Esophagus (tissue), 2 donors: ENCODE measurements around the gene CNIH2. TPM values are rescaled to one million over a fixed set of nuclear protein-coding genes. Genes with fewer than 3 reads are reported as not detected.
A peak's percentile ranks its signal among the peaks of the same experiment; 100 is the strongest.

Experiments used
- H3K27ac ChIP-seq, 2 donors: one replicate each; pipeline ENCODE4 v1.5.1; 2013; ENCODE audit warnings: low read depth in 2 of 2, mild to moderate bottlenecking in 2 of 2, inconsistent platforms in 1 of 2, low read length in 1 of 2, moderate library complexity in 1 of 2
- H3K27me3 ChIP-seq, 2 donors: one replicate each; pipeline ENCODE4 v1.6.1; 2013; ENCODE audit warnings: low read length in 2 of 2, control low read depth in 1 of 2, mild to moderate bottlenecking in 1 of 2; ENCODE audit not compliant: insufficient read depth in 2 of 2, control insufficient read depth in 1 of 2
- H3K36me3 ChIP-seq, 2 donors: one replicate each; pipeline ENCODE4 v1.6.1; 2013; ENCODE audit warnings: low read length in 1 of 2; ENCODE audit not compliant: control insufficient read depth in 2 of 2, insufficient read depth in 2 of 2
- H3K4me1 ChIP-seq, 2 donors: one replicate each; pipeline ENCODE4 v1.6.1; 2013; ENCODE audit warnings: low read length in 1 of 2; ENCODE audit not compliant: control insufficient read depth in 2 of 2, insufficient read depth in 2 of 2
- H3K4me3 ChIP-seq, 2 donors: one replicate each; pipeline ENCODE4 v1.5.1; 2013; ENCODE audit warnings: low read length in 2 of 2, mild to moderate bottlenecking in 2 of 2, low read depth in 1 of 2, moderate library complexity in 1 of 2
- H3K9me3 ChIP-seq, 2 donors: one replicate each; pipeline ENCODE4 v1.6.1; 2013; ENCODE audit warnings: mild to moderate bottlenecking in 2 of 2, low read depth in 1 of 2, low read length in 1 of 2, moderate library complexity in 1 of 2; ENCODE audit not compliant: control insufficient read depth in 2 of 2, insufficient read depth in 1 of 2
- WGBS, 2 donors: extraction: QIAGEN DNeasy Blood & Tissue Kit; methylation state at CpG; one replicate each; pipeline ENCODE4 v1.1.7; 2013; 5-methylcytosine and 5-hydroxymethylcytosine counted together
- polyA plus RNA-seq, 2 donors: library from polyadenylated mRNA; stranded (reverse); fragments of 200-250 nt; gene quantifications; one replicate each; pipeline ENCODE4 v1.2.3, GENCODE V29; 2013
- donor health status: healthy with polysubstance abuse.
- donor health status: Bipolar disorder and iron deficiency.

CNIH2 gene
- polyA plus RNA-seq, 2 donors = 0.62 to 0.77 TPM

DNA sequence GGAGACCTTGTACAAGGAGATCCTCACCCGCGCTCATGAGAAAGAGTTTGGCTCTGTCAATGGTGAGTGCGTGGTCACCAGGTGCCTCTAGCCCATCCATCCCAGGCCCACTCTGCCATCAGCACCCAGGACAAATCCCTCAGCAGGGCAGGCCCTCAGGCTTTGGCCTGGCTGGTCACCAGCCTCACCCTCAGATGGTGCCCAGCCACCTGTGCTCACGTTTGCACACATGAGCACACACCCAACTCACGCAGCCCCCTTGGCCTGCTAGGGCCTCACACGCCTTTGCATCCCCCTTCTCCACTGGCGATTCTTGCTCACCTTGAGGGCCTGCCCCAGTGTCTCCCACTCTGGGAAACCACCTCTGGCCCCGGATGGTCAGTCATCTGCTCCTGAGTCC is 13.6 kb upstream of the CNIH2 start:
- Histone ChIP-seq H3K4me3 (no peak overlapping the region), H3K4me1 (peaks cover 3 to 11% of the 10 kb centered on the region in 2 donors), H3K27ac (no peak overlapping the region), H3K27me3 (no peaks in the 10 kb centered on the region), H3K36me3 (peaks cover 10 to 42% of the 10 kb centered on the region in 2 donors), H3K9me3 (no peaks in the 10 kb centered on the region)
- WGBS, 2 donors = 85 to 89% methylated on average over 8 of the region's 8 CpGs

DNA sequence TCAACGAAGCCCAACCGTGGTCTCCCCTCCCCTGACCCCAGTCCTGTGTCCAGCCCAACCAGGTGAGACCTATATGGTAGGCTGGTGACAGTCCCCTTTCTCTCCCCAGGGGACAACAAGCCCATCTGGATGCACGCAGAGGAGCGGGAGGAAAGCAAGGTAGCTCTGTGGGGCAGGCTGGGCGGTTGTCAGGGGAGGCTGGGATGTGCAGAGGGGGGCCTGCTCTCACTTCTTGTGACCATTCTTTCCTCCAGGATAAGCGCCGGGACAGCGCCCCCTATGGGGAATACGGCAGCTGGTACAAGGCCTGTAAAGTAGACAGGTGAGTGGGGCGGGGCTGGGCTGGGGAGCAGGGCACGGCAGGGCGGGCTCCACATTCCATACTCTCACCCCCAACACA is 13.1 kb upstream of the CNIH2 start:
- 68 to 75% methylated on average over 12 of the region's 12 CpGs for WGBS, 2 donors
- Histone ChIP-seq H3K27me3 (no peaks in the 10 kb centered on the region), H3K9me3 (no peaks in the 10 kb centered on the region), H3K27ac (no peak overlapping the region), H3K4me1 (peaks cover 3 to 11% of the 10 kb centered on the region in 2 donors), H3K36me3 (peaks cover 10 to 42% of the 10 kb centered on the region in 2 donors), H3K4me3 (no peak overlapping the region)

DNA sequence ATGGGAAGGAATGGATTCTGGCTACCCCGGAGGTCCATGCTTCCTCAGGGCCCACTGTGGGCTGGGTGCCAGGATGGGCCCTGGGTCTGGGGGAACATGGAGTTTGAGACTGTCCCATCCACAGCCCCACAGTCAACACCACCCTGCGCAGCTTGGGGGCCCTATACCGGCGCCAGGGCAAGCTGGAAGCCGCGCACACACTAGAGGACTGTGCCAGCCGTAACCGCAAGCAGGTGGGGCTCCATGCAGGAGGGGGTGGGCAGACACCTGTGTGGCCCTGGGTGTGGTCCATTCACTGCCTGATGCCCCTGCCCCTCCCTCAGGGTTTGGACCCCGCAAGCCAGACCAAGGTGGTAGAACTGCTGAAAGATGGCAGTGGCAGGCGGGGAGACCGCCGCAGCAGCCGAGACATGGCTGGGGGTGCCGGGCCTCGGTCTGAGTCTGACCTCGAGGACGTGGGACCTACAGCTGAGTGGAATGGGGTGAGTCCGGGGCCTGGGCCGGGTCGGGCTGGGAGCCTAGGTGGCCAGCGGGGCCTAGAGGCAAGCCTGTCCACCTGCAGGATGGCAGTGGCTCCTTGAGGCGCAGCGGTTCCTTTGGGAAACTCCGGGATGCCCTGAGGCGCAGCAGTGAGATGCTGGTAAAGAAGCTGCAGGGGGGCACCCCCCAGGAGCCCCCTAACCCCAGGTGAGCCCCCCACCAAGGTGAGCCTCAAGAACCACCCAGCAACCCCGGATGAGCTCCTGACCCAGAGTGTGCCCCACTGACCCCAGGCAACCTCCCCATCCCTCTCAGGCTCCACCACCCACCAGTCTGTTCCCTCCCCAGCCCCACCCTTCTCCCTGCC is 12.2 kb upstream of the CNIH2 start:
- Histone ChIP-seq H3K4me1 (peaks cover 3 to 11% of the 10 kb centered on the region in 2 donors), H3K27me3 (no peaks in the 10 kb centered on the region), H3K36me3 (peaks cover 7 to 41% of the 10 kb centered on the region in 2 donors), H3K27ac (no peak overlapping the region), H3K4me3 (no peak overlapping the region), H3K9me3 (no peaks in the 10 kb centered on the region)
- 89 to 92% methylated on average over 25 to 26 of the region's 26 CpGs for WGBS, 2 donors

DNA sequence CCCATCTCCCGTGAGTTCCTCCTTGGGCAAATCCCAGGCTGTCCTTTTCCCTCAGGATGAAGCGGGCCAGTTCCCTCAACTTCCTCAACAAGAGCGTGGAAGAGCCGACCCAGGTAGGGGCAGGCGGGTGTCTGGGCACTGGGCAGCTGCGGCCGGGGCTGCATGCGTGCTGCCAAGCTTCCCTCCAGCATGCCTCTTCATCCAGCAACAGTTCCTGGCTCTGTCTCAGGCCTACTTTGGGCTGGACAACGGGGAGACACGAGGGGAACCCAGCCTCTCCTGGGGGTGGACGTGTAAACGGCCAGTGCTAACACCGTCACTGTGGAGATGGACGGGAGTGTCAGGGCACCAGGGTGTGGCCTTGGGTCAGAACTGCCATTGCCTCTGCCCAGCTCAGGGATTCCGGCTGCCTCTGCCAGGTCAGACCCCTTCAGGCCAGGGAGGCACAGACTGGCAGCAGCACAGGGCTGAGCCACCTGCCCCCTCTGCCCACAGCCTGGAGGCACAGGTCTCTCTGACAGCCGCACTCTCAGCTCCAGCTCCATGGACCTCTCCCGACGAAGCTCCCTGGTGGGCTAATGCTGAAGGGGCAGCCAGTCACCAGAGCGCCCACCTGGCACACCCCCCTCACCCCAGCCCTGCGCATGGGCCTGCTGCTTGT is 11.5 kb upstream of the CNIH2 start:
- Histone ChIP-seq H3K27ac (peak overlapping the region in 1 of 2 donors; percentile 96), H3K27me3 (no peaks in the 10 kb centered on the region), H3K4me1 (peaks cover 3 to 11% of the 10 kb centered on the region in 2 donors), H3K4me3 (no peak overlapping the region), H3K36me3 (peaks cover 7 to 35% of the 10 kb centered on the region in 2 donors), H3K9me3 (no peaks in the 10 kb centered on the region)
- 74 to 77% methylated on average over 20 of the region's 20 CpGs for WGBS, 2 donors

DNA sequence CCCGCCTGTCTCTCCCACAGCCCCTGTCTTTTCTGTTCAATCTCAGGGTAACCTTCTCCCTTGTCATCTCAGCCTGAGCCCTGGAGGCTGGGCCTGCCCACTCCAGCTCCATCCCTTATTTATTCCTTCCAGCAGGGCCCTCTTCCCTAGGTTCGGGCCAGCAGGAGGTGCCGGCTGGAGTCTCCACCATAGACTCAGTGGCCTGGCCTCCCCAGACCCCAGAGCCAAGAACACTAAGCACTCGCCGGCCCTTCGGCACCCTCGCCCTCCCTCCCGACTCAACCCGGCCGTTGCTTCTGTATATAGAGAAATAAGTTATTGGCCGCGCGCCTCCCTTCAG is 11.0 kb upstream of the CNIH2 start:
- whole genome bisulfite sequencing, 2 donors = 18 to 25% methylated on average over 13 of the region's 13 CpGs
- no peaks in the 10 kb centered on the region for H3K27me3 ChIP-seq
- no peaks in the 10 kb centered on the region for H3K9me3 ChIP-seq
- H3K4me1 ChIP-seq = peaks cover 3 to 11% of the 10 kb centered on the region in 2 donors
- H3K4me3 ChIP-seq = peak overlapping the region; percentile 59 to 63
- peaks cover 10 to 35% of the 10 kb centered on the region in 2 donors for H3K36me3 ChIP-seq
- H3K27ac ChIP-seq = peak overlapping the region; percentile 95 to 96

DNA sequence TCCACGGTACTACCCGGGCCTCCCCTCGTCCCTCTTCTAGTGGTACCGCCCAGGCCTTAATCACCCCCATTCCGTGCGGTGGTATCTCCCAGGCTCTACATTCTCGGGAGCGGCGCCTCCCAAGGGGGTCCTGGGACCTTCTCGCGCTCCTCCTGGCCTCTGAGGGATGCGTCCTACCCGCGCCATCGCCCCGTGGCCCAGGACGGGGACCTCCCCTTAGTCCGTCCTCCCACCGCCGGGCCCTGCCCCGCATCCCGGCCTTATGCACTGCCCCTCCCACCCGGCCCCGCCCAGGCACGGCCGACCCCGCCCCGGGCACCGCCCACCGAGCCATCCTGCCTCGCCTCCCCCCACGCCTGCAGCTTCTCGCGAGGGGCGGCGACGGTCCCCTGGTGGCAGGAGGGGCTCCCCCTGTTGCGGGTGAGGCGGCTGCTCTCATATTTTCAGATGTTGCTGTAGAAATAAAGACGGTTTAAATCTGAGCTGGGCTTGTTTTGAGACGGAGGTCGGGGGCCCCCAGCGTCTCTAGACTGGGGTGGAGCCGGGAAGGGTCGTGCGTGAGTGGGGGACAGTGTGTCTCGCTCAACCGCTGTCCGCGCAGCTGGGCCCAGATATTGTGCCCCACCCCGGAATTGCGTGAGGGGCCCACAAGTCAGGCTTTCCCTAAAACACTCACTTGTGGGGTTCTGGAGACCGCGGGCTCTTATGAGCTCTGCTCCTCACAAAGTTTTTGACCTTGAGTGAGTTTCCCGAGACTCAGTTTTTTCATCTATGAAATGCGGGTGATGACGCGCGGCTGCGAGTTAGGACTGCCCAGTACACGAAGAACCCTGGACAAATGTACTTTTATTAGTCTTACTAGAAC is 10.4 kb upstream of the CNIH2 start:
- 0 to 1% methylated on average over 59 to 61 of the region's 61 CpGs for WGBS, 2 donors
- peaks cover 3 to 11% of the 10 kb centered on the region in 2 donors for H3K4me1 ChIP-seq
- no peaks in the 10 kb centered on the region for H3K9me3 ChIP-seq
- peaks cover 7 to 35% of the 10 kb centered on the region in 2 donors for H3K36me3 ChIP-seq
- peak overlapping the region; percentile 95 to 96 for H3K27ac ChIP-seq
- no peaks in the 10 kb centered on the region for H3K27me3 ChIP-seq
- peak overlapping the region; percentile 59 to 63 for H3K4me3 ChIP-seq

DNA sequence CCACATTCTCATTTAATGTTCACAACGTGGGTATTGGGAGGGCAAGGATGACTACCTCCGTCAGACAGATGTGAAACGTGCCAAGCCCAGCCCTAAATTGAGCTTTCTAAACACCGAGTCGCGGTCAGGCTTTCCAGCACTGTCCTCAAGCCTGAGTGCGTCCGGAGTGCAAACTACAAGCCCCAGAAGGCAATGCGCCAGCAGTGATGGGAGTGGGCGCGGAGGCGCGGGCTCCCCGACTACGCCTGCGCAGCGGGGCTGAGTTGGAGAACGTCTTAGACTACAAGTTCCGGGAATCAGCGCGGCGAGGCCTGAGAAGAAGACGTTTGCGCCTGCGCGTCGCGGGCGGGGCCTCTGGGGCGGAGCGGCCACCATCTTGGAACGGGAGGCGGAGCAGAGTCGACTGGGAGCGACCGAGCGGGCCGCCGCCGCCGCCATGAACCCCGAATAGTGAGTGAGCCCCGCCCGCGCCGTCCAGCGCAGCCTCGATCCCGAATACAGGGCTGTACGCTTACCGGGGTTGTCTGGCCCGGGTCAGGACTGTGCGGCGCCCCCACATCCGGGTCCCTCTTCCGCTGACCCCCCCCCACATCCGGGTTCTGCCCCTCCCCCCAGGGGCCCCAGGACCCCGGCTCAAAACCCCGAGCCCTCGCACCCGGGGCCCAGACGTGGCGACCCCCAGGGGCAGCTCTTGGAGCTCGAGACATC is 9.6 kb upstream of the CNIH2 start, which contains the start of gene RAB1B:
RAB1B (plus strand) TSS at position 396 of the 708 bp plus-strand sequence; CDS start at position 437, 41 bp downstream.
- H3K27me3 ChIP-seq = no peaks in the 10 kb centered on the region
- H3K27ac ChIP-seq = peak within 1 kb of the TSS; percentile 95 to 98
- WGBS, 2 donors = 0 to 1% methylated on average over 63 to 64 of the region's 64 CpGs
- H3K9me3 ChIP-seq = no peaks in the 10 kb centered on the region
- H3K36me3 ChIP-seq = peaks cover 14 to 36% of the 10 kb centered on the region in 2 donors
- peak within 1 kb of the TSS; percentile 77 to 84 for H3K4me3 ChIP-seq
- H3K4me1 ChIP-seq = peaks cover 3 to 11% of the 10 kb centered on the region in 2 donors

DNA sequence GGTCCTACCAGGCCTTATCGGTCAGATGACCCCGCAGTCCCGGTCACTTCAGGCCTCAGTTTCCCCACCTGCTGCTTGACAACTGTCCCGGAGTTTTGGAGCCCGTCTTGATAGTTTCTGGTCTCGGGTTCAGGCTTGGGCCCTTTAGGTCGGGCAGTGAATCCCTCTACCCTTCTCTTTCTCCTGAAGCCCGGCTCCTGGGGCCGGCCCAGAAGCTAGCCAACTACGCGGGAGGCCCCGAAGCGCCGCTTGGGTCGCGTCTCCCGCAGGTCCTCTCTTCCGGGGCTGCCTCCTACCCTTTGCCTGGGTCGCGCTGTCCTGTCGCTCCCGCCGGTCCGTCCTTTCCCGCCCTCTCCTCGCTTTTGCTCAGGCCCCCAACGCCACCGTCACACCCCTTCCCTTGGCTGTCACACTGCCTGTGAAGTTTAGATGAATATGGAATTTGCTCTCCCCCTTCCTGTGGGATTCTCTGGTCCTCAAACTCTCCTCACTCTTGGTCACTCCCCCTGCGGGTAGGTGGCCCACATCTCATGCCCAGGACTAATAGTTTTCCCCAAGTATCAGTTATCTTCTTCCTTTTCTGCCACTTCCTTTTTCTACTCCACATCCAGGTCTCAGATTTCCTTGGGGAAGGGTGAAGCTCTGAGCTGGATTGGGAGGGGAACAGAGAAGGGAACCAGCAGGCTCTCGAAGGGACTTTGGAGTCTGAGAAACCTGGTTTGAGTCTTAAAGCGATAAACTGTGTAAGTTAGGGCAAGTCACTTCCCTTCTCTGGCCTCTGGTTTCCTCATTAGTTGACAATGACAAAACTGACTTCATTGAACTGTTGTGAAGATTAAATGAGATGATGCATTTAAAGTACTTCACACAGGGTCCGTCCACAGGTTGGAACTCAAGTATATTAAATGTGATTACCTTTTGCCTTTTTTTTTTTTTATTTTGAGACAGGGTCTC is 8.7 kb upstream of the CNIH2 start:
- Histone ChIP-seq H3K27ac (peak overlapping the region; percentile 95 to 98), H3K27me3 (no peaks in the 10 kb centered on the region), H3K9me3 (no peaks in the 10 kb centered on the region), H3K36me3 (peaks cover 21 to 40% of the 10 kb centered on the region in 2 donors), H3K4me1 (peaks cover 3 to 11% of the 10 kb centered on the region in 2 donors), H3K4me3 (peak overlapping the region; percentile 77 to 84)
- 2 to 3% methylated on average over 32 of the region's 32 CpGs for WGBS, 2 donors
